ENCODE results near the gene C16orf92. TPM values are rescaled to one million over a fixed set of nuclear protein-coding genes. Genes with fewer than 3 reads are reported as not detected.
A peak's percentile ranks its signal among the peaks of the same experiment; 100 is the strongest.

Gene C16orf92
- total and polyA plus RNA-seq, 2 of the 13 experiments (the other 11 are each of a cell fraction or from before 2014, with no cell fraction given): not detected

- TF ChIP-seq ZNF280D (CRISPR knock-in tag; IDR thresholded peaks at IDR 0.05) (0 out of 2 replicates have a peak, but pooled peaks have one; percentile 47), HIC2 (CRISPR knock-in tag; IDR thresholded peaks at IDR 0.05; ENCODE audit: low read depth) (peak; percentile 28; the same call in 1 of the 2 replicates), ARID5B (CRISPR knock-in tag; IDR thresholded peaks at IDR 0.05) (peak; percentile 43; the same call in 1 of the 2 replicates), JUND (CRISPR knock-in tag; IDR thresholded peaks at IDR 0.05) (0 out of 2 replicates have a peak, but pooled peaks have one; percentile 44), SKI (IDR thresholded peaks at IDR 0.05; ENCODE audit: partially characterized antibody) (peak; percentile 58), GATAD2A (CRISPR knock-in tag; IDR thresholded peaks at IDR 0.05) (peak; percentile 82), PAXIP1 (CRISPR knock-in tag; conservative IDR thresholded peaks at IDR 0.05) (peak; percentile 75), ZNF7 (CRISPR knock-in tag; IDR thresholded peaks at IDR 0.05) (no peak), PPARG (CRISPR knock-in tag; conservative IDR thresholded peaks at IDR 0.05) (peak; percentile 76), ZNF276 (CRISPR knock-in tag; IDR thresholded peaks at IDR 0.05; ENCODE audit: low read depth) (0 out of 2 replicates have a peak, but pooled peaks have one; percentile 30), FOXP1 (IDR thresholded peaks at IDR 0.05) (no peak), FOXP1 (CRISPR knock-in tag; IDR thresholded peaks at IDR 0.05) (0 out of 2 replicates have a peak, but pooled peaks have one; percentile 19), KAT2B (IDR thresholded peaks at IDR 0.05; ENCODE audit: borderline replicate concordance, low read depth, low read length) (peak; percentile 90)
Measured at GRCh38 chr16:30016555-30017276, 6.3 kb upstream of the C16orf92 start (continued).
